ENCODE measurements around the gene PPEF2.

GRCh38 chr4:75820197-75820596 lies 82.1 kb downstream of the PPEF2 start:
- TF ChIP-seq CTCF (conservative IDR thresholded peaks at IDR 0.05; ENCODE audit: low read depth in 2 of 2), result no peak
- TF ChIP-seq REST (IDR thresholded peaks at IDR 0.05; ENCODE audit: unreplicated experiment), result no peak
- no peak for TF ChIP-seq POLR2AphosphoS5 (IDR thresholded peaks at IDR 0.05; ENCODE audit: low read depth)
- TF ChIP-seq EZH2 (IDR thresholded peaks at IDR 0.05; ENCODE audit: low read depth, unreplicated experiment), result no peak
- no peak for TF ChIP-seq EZH2phosphoT487 (IDR thresholded peaks at IDR 0.05; ENCODE audit: unreplicated experiment)
- no peak for TF ChIP-seq ETS1 (IDR thresholded peaks at IDR 0.05)
- TF ChIP-seq JUNB (IDR thresholded peaks at IDR 0.05; ENCODE audit: unreplicated experiment), result no peak
- TF ChIP-seq STAT1 (IDR thresholded peaks at IDR 0.05; ENCODE audit: unreplicated experiment), result no peak
- TF ChIP-seq CREB1 (CRISPR knock-in tag; IDR thresholded peaks at IDR 0.05; ENCODE audit: low read depth), result no peak
